ENCODE measurements around the gene THADA.

The THADA gene

DNA sequence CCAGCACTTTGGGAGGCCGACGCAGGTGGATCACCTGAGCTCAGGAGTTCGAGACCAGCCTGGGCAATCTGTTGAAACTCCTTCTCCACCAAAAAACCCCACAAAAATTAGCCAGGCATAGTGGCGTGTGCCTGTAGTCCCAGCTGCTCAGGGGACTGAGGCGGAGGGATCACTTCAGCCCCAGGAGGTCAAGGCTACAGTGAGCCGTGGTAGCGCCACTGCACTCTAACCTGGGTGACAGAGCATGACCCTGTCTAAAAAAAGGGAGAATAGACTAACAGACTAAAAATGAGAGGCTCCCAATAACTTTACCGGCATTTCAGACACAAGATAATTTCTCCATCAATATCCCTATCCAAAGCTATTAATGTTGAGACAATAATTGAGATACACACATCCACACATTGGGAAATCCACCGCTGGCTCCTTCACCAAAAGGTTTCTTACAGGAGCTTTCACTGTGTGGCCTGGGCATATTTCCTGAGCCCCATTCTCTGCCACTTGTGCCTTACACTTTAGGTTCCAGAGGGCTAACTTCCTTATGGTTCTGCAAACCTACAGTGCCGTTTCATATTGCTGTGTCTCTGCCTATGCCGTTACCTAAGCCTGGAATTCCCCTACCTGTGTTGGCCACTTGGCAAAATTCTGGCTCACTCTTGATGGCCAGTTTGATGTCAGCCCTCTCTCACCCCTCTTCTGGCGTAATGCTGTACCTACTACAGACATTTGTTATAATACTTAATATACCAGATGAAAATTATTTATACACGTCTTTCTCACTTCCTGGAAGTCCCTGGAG is 253.7 kb downstream of the THADA start:
- Histone ChIP-seq H3K9ac (no peak overlapping the region), H3K79me2 (ENCODE audit: insufficient read depth, low read depth) (no peaks in the 10 kb centered on the region), H3K4me1 (ENCODE audit: low read depth, poor library complexity, severe bottlenecking) (peaks cover 60% of the 10 kb centered on the region), H3K27me3 (ENCODE audit: insufficient read depth, low read depth) (no peaks in the 10 kb centered on the region), H3K4me2 (peak overlapping the region; percentile 23), H4K20me1 (ENCODE audit: insufficient read depth) (no peaks in the 10 kb centered on the region), H3K27ac (peak overlapping the region; percentile 35), H2AFZ (ENCODE audit: low read depth) (no peak overlapping the region), H3K4me3 (IDR thresholded peaks at IDR 0.05; ENCODE audit: insufficient read depth, low read depth, low read length) (no peak overlapping the region), H3K36me3 (ENCODE audit: insufficient read depth) (no peaks in the 10 kb centered on the region)
- TF ChIP-seq, protein P1, sequence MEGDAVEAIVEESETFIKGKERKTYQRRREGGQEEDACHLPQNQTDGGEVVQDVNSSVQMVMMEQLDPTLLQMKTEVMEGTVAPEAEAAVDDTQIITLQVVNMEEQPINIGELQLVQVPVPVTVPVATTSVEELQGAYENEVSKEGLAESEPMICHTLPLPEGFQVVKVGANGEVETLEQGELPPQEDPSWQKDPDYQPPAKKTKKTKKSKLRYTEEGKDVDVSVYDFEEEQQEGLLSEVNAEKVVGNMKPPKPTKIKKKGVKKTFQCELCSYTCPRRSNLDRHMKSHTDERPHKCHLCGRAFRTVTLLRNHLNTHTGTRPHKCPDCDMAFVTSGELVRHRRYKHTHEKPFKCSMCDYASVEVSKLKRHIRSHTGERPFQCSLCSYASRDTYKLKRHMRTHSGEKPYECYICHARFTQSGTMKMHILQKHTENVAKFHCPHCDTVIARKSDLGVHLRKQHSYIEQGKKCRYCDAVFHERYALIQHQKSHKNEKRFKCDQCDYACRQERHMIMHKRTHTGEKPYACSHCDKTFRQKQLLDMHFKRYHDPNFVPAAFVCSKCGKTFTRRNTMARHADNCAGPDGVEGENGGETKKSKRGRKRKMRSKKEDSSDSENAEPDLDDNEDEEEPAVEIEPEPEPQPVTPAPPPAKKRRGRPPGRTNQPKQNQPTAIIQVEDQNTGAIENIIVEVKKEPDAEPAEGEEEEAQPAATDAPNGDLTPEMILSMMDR (conservative IDR thresholded peaks at IDR 0.05; ENCODE audit: low read depth, low read length) = no peak

- Histone ChIP-seq H3K4me3 (IDR thresholded peaks at IDR 0.05; ENCODE audit: insufficient read depth, low read depth, low read length) (no peak overlapping the region), H3K36me3 (ENCODE audit: insufficient read depth) (no peaks in the 10 kb centered on the region), H2AFZ (ENCODE audit: low read depth) (no peak overlapping the region), H3K9ac (no peak overlapping the region), H3K4me2 (no peak overlapping the region), H3K27ac (no peak overlapping the region), H3K79me2 (ENCODE audit: insufficient read depth, low read depth) (no peaks in the 10 kb centered on the region), H3K27me3 (ENCODE audit: insufficient read depth, low read depth) (no peaks in the 10 kb centered on the region), H4K20me1 (ENCODE audit: insufficient read depth) (no peaks in the 10 kb centered on the region), H3K4me1 (ENCODE audit: low read depth, poor library complexity, severe bottlenecking) (peaks cover 72% of the 10 kb centered on the region)
- TF ChIP-seq, protein P1 (conservative IDR thresholded peaks at IDR 0.05; ENCODE audit: low read depth, low read length) = no peak
These were observed 254.9 kb downstream of the THADA start for GRCh38 chr2:43340945-43341356.

DNA sequence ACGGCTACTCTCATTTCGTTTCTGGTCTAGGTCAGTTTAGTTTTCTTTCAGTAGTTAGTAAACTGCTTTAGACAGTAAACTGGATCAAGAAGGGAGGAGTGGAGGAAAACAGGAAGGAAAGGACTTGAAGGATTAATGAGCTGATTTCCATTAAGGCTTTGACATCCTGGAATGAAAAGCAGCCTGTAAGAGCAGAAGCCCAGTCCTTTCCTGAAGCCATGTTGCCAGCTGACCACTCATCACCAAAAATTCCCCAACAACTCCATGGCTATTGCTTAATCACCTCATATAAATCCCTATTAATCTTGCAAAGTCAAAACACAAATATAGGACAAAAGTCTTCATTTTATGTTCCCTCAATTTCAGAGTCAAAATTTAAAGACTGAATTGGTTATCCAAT is 255.8 kb downstream of the THADA start:
- Histone ChIP-seq H3K4me3 (IDR thresholded peaks at IDR 0.05; ENCODE audit: insufficient read depth, low read depth, low read length) (no peak overlapping the region), H3K79me2 (ENCODE audit: insufficient read depth, low read depth) (no peaks in the 10 kb centered on the region), H4K20me1 (ENCODE audit: insufficient read depth) (no peaks in the 10 kb centered on the region), H3K27ac (no peak overlapping the region), H2AFZ (ENCODE audit: low read depth) (no peak overlapping the region), H3K9ac (no peak overlapping the region), H3K4me2 (no peak overlapping the region), H3K4me1 (ENCODE audit: low read depth, poor library complexity, severe bottlenecking) (peaks cover 78% of the 10 kb centered on the region), H3K27me3 (ENCODE audit: insufficient read depth, low read depth) (no peaks in the 10 kb centered on the region), H3K36me3 (ENCODE audit: insufficient read depth) (no peaks in the 10 kb centered on the region)
- TF ChIP-seq, protein P1 (conservative IDR thresholded peaks at IDR 0.05; ENCODE audit: low read depth, low read length) = no peak

DNA sequence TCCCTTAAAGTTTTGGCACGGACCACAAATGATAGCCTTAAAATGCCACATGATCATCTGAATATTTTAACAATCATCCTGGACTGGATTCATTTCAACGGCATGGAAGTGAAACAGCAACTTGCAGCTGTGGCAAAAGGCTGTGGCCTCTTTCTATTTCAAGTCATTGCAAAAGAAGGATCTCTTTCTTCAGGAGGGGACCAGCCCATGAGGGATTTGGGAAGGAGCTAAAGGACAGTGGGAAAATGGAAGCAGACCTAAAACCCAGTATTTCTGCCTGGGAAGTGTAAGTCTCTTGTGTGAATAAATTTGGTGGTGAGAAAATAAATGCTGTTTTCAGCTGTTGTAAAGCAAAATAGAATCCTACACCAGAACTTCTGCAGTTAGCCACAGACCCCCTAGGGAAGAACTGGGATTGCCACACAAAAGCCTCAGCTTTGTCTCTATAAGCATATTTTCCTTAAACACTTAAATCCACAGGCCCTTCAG is 262.1 kb downstream of the THADA start:
- Histone ChIP-seq H3K4me3 (IDR thresholded peaks at IDR 0.05; ENCODE audit: insufficient read depth, low read depth, low read length) (no peak overlapping the region), H4K20me1 (ENCODE audit: insufficient read depth) (no peaks in the 10 kb centered on the region), H3K79me2 (ENCODE audit: insufficient read depth, low read depth) (no peaks in the 10 kb centered on the region), H3K4me1 (ENCODE audit: low read depth, poor library complexity, severe bottlenecking) (peaks cover 97% of the 10 kb centered on the region), H3K27ac (peak overlapping the region; percentile 40), H3K9ac (peak overlapping the region; percentile 7; the same call in 1 of the 2 replicates), H3K4me2 (peak overlapping the region; percentile 47), H3K27me3 (ENCODE audit: insufficient read depth, low read depth) (no peaks in the 10 kb centered on the region), H3K36me3 (ENCODE audit: insufficient read depth) (no peaks in the 10 kb centered on the region), H2AFZ (ENCODE audit: low read depth) (no peak overlapping the region)
- TF ChIP-seq, protein P1 (conservative IDR thresholded peaks at IDR 0.05; ENCODE audit: low read depth, low read length) = no peak

Measured in KMS-11 (cell line).